HG03432 (cell line): ENCODE results near the gene TOGARAM2.

ENCODE experiments used
- ATAC-seq: cut with Tn5 transposase; IDR thresholded peaks from one replicate; pipeline ENCODE4 v1.9.1; 2021; ENCODE audit warnings: mild to moderate bottlenecking, moderate library complexity; ENCODE audit not compliant: unreplicated experiment

Gene TOGARAM2

DNA sequence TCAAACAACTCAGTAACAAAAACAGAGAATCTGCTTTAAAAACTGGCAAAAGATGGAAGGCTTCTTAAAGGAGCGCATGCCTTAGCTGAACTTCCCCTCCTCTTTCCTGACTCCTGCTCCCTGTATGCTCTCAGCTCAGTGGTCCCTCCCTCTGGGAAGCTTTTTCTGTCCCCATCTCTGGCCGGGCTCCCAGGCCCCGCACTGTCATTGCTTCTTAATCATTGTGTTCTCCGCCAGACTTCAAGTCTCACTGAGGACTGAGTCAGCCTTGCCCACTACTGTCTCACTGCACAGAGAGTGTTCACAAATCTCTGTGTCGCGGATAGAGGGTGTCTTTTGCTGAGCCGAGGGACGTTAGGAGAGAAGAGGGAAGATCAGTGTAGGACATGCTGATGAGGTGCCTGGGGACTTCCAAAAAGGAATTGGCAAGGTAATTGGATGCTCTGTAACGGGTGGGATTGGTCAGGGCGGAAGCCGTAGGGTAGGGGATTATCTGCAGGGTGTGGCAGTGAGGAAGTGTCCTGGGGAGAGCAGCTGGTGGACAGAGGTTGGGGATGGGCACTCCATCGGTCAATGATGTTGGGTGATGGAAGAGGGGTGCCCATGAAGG lies 16.2 kb downstream of the TOGARAM2 start:
- no peak for ATAC-seq

- ATAC-seq: no peak
Measured at GRCh38 chr2:28997847-28998735, 17.0 kb downstream of the TOGARAM2 start.

DNA sequence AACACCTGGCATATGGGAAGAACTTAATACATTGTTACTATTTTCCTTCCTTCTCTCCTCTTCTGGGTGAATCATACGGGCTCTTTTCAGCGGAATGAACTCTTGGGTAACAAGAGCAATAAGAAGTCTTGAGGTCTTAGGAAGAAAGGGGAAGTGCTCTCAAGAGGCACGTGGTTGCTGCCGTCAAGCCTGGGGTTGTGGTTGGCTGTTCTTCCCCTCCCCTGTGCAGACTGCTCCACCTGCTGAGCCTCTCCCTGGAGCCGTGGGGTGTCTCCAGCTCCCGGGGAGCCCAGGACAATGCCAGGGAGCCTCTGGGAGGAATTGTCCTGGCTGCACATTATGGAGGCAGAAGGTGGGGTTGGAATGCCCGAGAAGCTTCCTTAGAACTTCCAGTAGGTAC lies 19.4 kb downstream of the TOGARAM2 start:
- peak; percentile 94 for ATAC-seq

DNA sequence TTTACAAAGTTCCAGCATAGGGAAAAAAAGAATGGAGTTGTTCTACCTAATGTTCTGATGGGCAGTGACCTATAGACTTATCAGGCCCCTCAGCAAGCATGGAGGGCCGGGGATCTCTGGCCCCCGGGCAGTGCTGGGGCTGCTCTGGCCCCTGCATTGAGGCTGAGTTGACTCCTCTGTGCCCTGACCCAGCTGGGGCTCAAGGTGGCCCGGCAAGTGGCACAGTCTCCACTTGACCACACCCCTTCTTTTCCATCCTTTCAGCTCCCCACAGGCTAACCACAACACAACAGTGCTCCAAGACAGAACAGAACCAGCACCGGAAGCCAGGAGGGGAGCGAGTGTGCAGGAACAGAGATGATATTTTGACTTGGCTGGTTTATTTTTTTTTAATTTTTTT lies 19.9 kb downstream of the TOGARAM2 start:
- no peak for ATAC-seq

DNA sequence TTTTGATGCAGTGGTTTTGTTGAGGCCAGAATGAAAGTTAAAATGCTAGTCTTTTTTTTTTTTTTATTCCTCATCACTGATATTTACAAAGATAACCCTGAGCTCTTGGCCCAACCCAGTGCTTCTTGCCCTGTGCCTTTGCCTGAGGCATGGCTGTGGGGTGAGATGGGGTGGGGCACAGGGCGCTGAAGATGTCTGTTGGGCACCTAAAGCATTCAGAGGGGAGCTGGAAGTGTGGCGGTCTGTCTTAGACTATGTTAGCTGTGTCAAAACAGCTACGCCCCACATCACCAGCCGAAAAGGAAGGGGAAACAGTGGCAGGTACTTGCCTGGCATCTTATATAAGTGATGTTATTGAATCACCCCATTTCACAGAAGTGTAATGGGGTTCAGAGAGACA lies 20.7 kb downstream of the TOGARAM2 start:
- ATAC-seq: no peak

DNA sequence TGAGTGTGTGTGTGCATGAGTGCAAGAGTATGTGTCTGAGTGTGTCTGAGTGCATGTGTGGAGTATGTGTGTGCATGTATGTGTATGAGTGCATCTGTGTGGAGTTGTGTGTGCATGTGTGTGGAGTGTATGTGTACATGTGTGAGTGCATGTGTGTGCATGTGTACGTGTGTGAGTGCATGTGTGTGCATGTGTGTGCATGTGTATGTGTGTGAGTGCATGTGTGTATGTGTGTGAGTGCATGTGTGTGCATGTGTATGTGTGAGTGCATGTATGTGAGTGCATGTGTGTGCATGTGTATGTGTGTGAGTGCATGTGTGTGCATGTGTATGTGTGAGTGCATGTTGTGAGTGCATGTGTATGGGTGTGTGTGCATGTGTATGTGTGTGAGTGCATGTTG lies 23.7 kb downstream of the TOGARAM2 start:
- ATAC-seq: no peak

- no peak for ATAC-seq
Measured at GRCh38 chr2:29005331-29005730, 24.2 kb downstream of the TOGARAM2 start.

GRCh38 chr2:29006092-29006979 lies 25.2 kb downstream of the TOGARAM2 start:
- ATAC-seq: no peak

GRCh38 chr2:29006980-29007301 lies 25.8 kb downstream of the TOGARAM2 start:
- ATAC-seq: no peak

- no peak for ATAC-seq
Measured at GRCh38 chr2:29009270-29009669, 28.2 kb downstream of the TOGARAM2 start.

DNA sequence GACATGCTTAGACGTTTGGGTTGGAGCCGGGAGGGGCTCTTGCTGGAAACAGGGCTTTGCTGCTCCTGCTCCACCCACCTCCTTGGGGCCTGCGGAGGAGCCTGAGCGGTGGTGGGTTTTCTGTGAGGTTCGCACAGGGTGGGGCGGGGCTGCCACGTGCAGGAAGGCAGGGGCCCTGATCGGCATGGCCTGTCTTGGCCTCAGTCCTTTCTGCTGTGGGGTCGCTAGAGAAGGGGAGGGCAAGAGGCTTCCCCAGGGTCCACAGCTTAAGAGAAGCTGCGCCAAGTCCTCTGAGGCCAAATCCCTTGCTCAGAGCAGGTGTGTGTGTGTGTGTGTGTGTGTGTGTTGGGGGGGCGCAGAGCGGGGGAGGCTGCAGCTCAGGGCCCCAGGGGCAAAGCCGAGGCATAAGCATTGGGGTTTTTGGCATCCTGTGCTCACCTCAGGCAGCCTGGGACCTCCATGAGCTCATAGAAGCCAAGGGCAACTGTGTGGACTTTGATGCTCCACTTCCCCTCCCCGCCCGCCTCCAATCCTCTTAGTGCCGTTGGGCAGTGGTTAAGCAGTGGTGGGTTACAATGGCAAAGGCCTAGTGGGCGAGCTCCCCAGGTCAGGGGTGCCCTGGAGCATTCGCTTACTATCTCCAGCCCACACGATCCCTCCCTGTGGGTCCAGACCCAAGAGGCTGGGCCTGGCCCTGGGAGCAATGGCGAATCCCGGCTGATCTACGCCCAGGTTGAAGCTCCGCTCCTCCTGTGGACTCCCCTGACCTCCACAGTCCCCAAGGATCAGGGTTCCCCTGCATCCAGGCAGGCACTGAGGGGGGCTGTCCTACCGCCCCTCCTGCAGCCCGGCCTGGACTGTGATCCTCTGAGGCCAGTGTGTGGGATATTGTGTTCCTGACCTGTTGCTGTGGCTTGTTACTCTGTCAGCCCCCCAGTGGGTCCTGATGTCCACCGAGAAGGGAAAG lies 28.9 kb downstream of the TOGARAM2 start:
- ATAC-seq: no peak

GRCh38 chr2:29010946-29011345 lies 29.8 kb downstream of the TOGARAM2 start:
- no peak for ATAC-seq

GRCh38 chr2:29011418-29012060 lies 30.4 kb downstream of the TOGARAM2 start:
- ATAC-seq: no peak

GRCh38 chr2:29012211-29012681 lies 31.1 kb downstream of the TOGARAM2 start:
- no peak for ATAC-seq

DNA sequence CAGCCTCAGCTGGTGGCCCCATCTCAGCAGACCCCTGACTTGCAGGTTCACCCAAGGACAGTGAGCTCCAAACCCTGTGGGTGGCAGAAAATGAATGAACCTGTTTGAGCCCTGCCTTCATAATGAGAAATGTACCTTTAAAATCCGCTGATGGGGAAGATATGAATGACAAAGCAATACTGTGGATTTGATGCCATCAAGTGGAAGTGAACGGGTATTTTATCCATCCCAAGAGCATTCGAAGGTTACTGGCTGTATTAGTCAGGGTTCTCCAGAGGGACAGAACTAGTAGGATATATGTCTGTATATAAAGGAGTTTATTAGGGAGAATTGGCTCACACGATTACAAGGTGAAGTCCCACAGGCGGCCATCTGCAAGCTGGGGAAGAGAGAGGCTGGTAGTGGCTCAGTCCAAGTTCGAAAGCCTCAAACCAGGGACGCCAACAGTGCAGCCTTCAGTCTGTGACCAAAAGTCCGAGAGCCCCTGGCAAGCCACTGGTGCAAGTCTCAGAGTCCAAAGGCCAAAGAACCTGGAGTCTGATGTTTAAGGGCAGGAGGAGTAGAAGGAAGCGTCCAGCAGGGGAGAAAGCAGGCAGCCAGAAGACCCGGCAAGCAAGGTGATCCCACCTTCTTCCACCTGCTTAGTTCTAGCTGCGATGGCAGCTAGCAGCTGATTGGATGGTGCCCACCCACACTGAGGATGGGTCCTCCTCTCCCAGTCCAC lies 32.1 kb downstream of the TOGARAM2 start:
- no peak for ATAC-seq

- ATAC-seq: no peak
Measured at GRCh38 chr2:29014331-29014730, 33.2 kb downstream of the TOGARAM2 start.

DNA sequence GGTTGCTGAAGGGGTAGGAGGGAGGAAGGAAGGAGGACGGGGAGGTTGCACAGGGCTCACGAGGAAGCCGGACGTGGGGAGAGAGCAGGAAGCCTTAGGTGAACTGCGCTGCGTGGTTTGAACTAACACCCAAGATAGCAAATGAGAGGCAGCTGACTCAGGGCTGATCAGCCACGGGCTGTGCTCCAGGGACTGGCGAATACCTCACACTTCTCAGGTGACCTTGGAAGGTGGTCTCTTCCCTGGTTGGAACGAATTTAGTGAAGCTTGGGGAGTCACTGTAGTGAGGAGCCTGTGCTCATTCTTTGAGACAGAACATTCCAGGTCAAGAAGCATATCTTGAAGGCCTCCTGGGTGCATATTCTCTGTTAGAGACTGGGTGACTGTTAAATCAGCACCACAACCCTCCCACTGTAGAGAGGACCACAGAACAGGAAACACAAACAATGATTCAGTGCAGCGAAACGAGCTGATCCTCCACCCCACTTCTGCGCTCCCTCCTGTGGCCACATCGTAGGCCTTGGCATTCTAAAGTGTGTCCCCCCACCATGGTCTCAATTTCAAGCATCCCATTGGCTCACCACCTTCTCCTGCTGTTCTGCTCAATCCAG lies 33.8 kb downstream of the TOGARAM2 start:
- ATAC-seq: peak; percentile 62

DNA sequence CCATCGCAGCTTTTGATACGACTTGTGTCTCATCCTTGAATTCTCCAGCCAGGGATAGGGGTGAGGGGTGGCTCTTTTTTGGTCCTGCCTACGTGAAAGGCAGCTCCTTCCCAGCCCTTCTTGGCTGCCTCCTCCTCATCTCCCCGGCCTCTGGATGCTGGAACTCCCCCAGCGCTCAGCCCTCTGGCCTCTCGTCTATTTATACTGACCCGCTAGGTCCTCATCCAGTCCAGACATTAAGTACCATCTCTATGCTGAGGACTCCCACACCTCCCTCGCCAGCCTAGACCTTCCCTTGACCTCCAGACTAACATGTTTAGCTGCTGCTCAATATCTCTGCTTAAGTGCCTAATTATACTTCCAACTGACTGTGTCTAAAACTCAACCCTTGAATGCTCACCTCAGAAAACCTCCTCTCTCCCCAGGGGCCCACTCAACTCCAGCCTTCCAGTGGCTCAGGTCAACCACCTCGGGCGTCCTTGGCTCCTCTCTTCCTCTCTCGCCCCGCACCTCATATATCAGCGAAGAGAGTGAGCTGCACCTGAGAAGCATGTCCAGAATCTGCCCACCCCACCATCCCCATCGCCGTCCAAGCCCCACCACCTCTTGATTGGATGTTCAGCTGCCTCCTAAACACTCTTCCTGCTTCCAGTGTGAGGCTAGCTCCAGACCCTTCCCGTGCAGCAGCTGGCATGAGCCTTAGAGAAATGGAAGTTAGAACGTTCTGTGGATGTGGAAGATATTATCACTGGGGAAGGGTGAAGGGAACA lies 34.8 kb downstream of the TOGARAM2 start:
- no peak for ATAC-seq
